Mononuclear cell (primary cell): ENCODE data around the gene TUBGCP6. TPM values are rescaled to one million over a fixed set of nuclear protein-coding genes. Genes with fewer than 3 reads are reported as not detected.

Experiments
- H3K27me3 ChIP-seq: 2 replicates; pipeline ENCODE4 v1.6.0; 2011; ENCODE audit warnings: low read length, control low read depth; ENCODE audit not compliant: insufficient read depth
- H3K4me1 ChIP-seq: 2 replicates; pipeline ENCODE4 v1.5.1; 2011; ENCODE audit warnings: mild to moderate bottlenecking, low read length, control low read depth; ENCODE audit not compliant: insufficient read depth
- H3K4me3 ChIP-seq: 2 replicates; pipeline ENCODE4 v1.5.1; 2011; ENCODE audit warnings: mild to moderate bottlenecking, low read length, moderate library complexity
- H3K9me3 ChIP-seq: 2 replicates; pipeline ENCODE4 v1.5.1; 2011; ENCODE audit warnings: low read depth, mild to moderate bottlenecking, control low read depth, low read length
- total RNA-seq: library from RNA; depleted of rRNA; stranded (reverse); fragments of >200 nt; gene quantifications from one replicate; pipeline ENCODE4 v1.2.3, GENCODE V29; 2012

TUBGCP6 gene
- total RNA-seq, 1 donor, result 45.1 TPM

- H3K27me3 ChIP-seq, result peaks cover 17% of the 10 kb centered on the region
- H3K4me3 ChIP-seq, result no peak overlapping the region
- H3K9me3 ChIP-seq, result no peaks in the 10 kb centered on the region
- peaks cover 18% of the 10 kb centered on the region for H3K4me1 ChIP-seq
These were observed 27.4 kb upstream of the TUBGCP6 start for GRCh38 chr22:50272044-50272802.

- H3K4me3 ChIP-seq, result no peak overlapping the region
- H3K27me3 ChIP-seq, result peaks cover 17% of the 10 kb centered on the region
- H3K4me1 ChIP-seq, result peaks cover 18% of the 10 kb centered on the region
- H3K9me3 ChIP-seq, result no peaks in the 10 kb centered on the region
These were observed 26.7 kb upstream of the TUBGCP6 start for GRCh38 chr22:50271519-50271970.

GRCh38 chr22:50270666-50271394, 26.0 kb upstream of the TUBGCP6 start:
- Histone ChIP-seq H3K27me3 (peaks cover 17% of the 10 kb centered on the region), H3K9me3 (no peaks in the 10 kb centered on the region)

GRCh38 chr22:50269970-50270665, 25.3 kb upstream of the TUBGCP6 start, which contains the start of gene MAPK11:
TSS of gene MAPK11 (minus strand) at chr22:50270380. CDS start at chr22:50270292, 88 bp downstream.
- Histone ChIP-seq H3K27me3 (peaks cover 17% of the 10 kb centered on the region), H3K9me3 (no peaks in the 10 kb centered on the region), H3K4me1 (peaks cover 18% of the 10 kb centered on the region), H3K4me3 (peak within 1 kb of the TSS; percentile 27)

More at GRCh38 chr22:50270666-50271394, 26.0 kb upstream of the TUBGCP6 start:
- peak overlapping the region; percentile 27 for H3K4me3 ChIP-seq
- peaks cover 18% of the 10 kb centered on the region for H3K4me1 ChIP-seq

- Histone ChIP-seq H3K9me3 (no peaks in the 10 kb centered on the region), H3K4me1 (peaks cover 18% of the 10 kb centered on the region), H3K27me3 (peaks cover 17% of the 10 kb centered on the region), H3K4me3 (no peak overlapping the region)
These were observed 24.7 kb upstream of the TUBGCP6 start for GRCh38 chr22:50269573-50269969.

GRCh38 chr22:50268655-50269113, 23.9 kb upstream of the TUBGCP6 start:
- H3K4me3 ChIP-seq, result no peak overlapping the region

GRCh38 chr22:50267591-50268390, 23.0 kb upstream of the TUBGCP6 start:
- Histone ChIP-seq H3K27me3 (peaks cover 21% of the 10 kb centered on the region), H3K9me3 (no peaks in the 10 kb centered on the region), H3K4me1 (peaks cover 18% of the 10 kb centered on the region), H3K4me3 (no peak overlapping the region)

More at GRCh38 chr22:50268655-50269113, 23.9 kb upstream of the TUBGCP6 start:
- no peaks in the 10 kb centered on the region for H3K9me3 ChIP-seq
- peaks cover 17% of the 10 kb centered on the region for H3K27me3 ChIP-seq
- H3K4me1 ChIP-seq, result peaks cover 18% of the 10 kb centered on the region

- H3K27me3 ChIP-seq, result peaks cover 27% of the 10 kb centered on the region
- H3K4me1 ChIP-seq, result peaks cover 21% of the 10 kb centered on the region
- H3K4me3 ChIP-seq, result no peak overlapping the region
- H3K9me3 ChIP-seq, result no peaks in the 10 kb centered on the region
These were observed 22.2 kb upstream of the TUBGCP6 start for GRCh38 chr22:50266994-50267393.

GRCh38 chr22:50264946-50265669, 20.3 kb upstream of the TUBGCP6 start:
- Histone ChIP-seq H3K9me3 (no peaks in the 10 kb centered on the region), H3K4me1 (peaks cover 8% of the 10 kb centered on the region), H3K27me3 (peaks cover 20% of the 10 kb centered on the region), H3K4me3 (no peak overlapping the region)

- H3K4me3 ChIP-seq, result no peak overlapping the region
- no peaks in the 10 kb centered on the region for H3K9me3 ChIP-seq
- peaks cover 16% of the 10 kb centered on the region for H3K27me3 ChIP-seq
- H3K4me1 ChIP-seq, result peaks cover 4% of the 10 kb centered on the region
These were observed 19.4 kb upstream of the TUBGCP6 start for GRCh38 chr22:50264104-50264745.

GRCh38 chr22:50262973-50263617, 18.3 kb upstream of the TUBGCP6 start:
- Histone ChIP-seq H3K9me3 (no peaks in the 10 kb centered on the region), H3K27me3 (peaks cover 13% of the 10 kb centered on the region), H3K4me1 (peaks cover 4% of the 10 kb centered on the region), H3K4me3 (no peak overlapping the region)

- no peaks in the 10 kb centered on the region for H3K9me3 ChIP-seq
These were observed 17.7 kb upstream of the TUBGCP6 start for GRCh38 chr22:50262460-50262911.

More at GRCh38 chr22:50262460-50262911, 17.7 kb upstream of the TUBGCP6 start:
- Histone ChIP-seq H3K4me3 (no peak overlapping the region), H3K4me1 (peaks cover 4% of the 10 kb centered on the region), H3K27me3 (peaks cover 13% of the 10 kb centered on the region)
